HG02970 (cell line): Measurements from ENCODE around the gene CENPQ.
A peak's percentile ranks its signal among the peaks of the same experiment; 100 is the strongest.
"Not testable (repeated sequence)": the region's sequence is repeated elsewhere in the genome, so short reads cannot be mapped to it uniquely, and the experiment has no call there.

Experiments
- ATAC-seq: cut with Tn5 transposase; IDR thresholded peaks from one replicate; pipeline ENCODE4 v1.9.1; 2021; ENCODE audit warnings: mild to moderate bottlenecking, moderate library complexity, moderate number of reproducible peaks; ENCODE audit not compliant: unreplicated experiment, low FRiP score

CENPQ gene, protein sequence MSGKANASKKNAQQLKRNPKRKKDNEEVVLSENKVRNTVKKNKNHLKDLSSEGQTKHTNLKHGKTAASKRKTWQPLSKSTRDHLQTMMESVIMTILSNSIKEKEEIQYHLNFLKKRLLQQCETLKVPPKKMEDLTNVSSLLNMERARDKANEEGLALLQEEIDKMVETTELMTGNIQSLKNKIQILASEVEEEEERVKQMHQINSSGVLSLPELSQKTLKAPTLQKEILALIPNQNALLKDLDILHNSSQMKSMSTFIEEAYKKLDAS

DNA sequence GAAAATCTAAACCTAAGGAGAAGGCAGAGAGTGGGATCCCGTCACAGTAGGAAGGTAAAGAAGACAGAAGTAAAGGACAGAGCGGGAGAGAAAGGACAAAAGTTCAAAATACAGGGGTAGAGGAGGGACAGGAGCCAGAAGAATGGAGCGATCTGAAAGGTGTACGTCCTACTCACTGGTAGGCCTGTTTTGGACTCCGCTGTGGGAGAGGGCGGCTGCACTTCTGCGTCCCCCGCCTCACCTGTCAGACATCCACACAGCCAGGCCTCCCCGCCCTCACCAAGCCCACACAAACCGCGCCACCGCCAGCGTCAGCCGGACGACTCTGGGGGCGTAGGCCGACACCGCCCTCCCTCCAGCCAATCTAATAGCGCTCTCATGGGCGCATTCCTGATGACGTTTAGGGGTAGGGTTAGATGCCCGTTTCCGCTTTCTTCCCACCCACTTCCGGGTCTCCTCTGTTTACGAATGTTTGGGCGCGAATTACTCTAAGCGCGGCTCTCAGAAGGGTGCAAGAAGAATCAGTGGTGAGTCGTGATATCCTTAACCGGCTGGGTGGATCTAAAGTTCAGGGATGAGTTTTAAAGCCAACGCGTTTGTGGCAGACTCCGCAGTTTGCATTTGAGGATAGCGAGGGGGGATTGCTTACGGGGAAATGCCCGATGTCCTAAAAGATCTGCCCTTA lies at the start of gene CENPQ, which contains the start of gene MMUT:
Gene CENPQ, plus strand, starts transcription at position 444 of the 685 bp plus-strand sequence. CDS start 6,807 bp downstream, outside the sequence.
Gene MMUT, minus strand, starts transcription at position 327 of the 685 bp plus-strand sequence. CDS start 3,787 bp downstream, outside the sequence.
- ATAC-seq: peak; percentile 100

GRCh38 chr6:49415358-49415757 lies 47.8 kb upstream of the CENPQ start:
- no peak for ATAC-seq

GRCh38 chr6:49416195-49416594 lies 47.0 kb upstream of the CENPQ start:
- no peak for ATAC-seq

DNA sequence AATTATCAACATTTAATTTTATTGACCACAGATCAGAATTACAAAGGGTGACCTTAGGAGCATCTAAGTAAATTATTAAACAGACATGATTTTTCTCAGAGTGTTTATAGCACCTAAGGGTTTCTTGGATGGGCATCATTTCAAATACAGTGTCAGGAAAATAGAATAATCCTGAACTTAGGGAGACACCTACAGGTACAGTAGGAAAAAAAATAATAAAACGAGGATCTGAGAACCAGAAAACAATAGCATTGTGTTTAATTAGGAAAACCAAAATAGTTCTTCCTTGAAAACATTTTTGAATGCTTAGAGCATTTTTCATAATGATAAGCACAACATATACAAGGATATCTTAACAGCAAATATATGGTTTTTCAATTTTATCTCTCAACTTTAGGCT lies 39.4 kb upstream of the CENPQ start:
- ATAC-seq: no peak

GRCh38 chr6:49430187-49430586 lies 33.0 kb upstream of the CENPQ start:
- ATAC-seq: no peak

- no peak for ATAC-seq
Observed at GRCh38 chr6:49430866-49431265, 32.3 kb upstream of the CENPQ start.

DNA sequence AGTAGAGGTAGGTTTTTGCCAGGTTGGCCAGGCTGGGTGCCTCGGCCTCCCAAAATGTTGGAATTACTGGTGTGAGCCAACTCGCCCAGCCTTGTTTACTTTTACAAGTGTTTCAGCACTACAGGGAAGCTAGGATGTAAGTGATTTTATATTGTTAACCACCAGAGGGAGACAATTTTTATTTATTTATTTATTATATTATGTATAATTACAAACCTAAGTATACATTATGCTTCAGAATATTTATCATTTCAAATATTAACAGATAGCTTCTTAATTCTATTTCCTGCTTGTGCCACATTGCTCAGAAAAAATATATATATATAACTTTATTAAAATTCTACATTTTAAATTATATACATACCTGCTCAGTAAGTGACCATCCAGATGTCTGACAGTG lies 9.9 kb upstream of the CENPQ start:
- no peak for ATAC-seq

- ATAC-seq: peak; percentile 55
Observed at GRCh38 chr6:49454787-49455709, 8.1 kb upstream of the CENPQ start.

GRCh38 chr6:49457771-49458170 lies 5.4 kb upstream of the CENPQ start:
- no peak for ATAC-seq

GRCh38 chr6:49462071-49462470 lies 1.1 kb upstream of the CENPQ start:
- no peak for ATAC-seq

DNA sequence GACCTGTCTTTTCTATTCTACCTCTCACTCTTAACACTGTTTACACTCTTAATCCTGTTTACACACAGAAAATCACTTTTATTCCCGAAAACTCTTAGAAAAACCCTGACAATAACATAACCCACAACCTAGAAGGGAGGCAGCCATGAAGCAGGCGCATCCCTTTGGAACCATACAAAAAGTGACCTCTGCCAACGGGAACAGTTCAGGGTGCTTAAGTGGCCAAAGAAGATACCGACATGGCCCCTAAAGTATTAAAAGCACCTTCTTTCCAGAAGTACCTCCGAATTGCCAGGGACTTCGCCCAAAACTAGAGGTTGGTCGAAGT lies 607 bp upstream of the CENPQ start:
- ATAC-seq: no peak

DNA sequence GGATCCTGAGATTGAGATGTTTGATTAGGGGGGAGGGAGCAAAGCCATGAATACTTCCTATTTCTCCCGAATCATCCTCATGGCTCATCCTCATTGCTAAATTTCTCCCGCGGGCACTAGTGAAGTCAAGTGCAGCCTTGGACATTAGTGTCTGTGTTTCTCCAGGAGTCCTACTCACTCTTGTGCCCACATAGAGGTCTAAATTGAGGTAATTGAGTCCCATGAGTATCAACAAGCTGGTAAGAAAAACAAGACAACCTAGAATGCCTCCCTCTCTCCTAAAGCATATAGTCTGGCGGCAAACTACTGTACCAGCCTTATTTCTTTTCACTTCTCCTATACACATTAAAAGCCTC lies 420 bp downstream of the CENPQ start:
- peak; percentile 2 for ATAC-seq

DNA sequence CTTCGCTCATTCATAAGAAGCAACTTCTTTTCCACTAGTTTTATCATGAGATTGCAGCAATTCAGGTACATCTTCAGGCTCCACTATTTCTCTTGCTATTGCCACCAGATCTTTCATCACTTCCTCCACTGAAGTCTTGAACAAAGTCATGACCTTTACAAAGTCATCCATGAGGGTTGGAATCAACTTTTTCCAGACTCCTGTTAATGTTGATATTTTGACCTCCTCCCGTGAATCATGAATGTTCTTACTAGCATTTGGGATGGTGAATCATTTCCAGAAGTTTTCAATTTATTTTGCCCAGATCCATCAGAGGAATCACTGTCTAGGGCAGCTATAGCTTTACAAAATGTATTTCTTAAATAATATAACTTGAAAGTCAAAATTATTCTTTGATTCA lies 1.5 kb downstream of the CENPQ start:
- no peak for ATAC-seq

- no peak for ATAC-seq
Observed at GRCh38 chr6:49468042-49468441, 4.9 kb downstream of the CENPQ start.

GRCh38 chr6:49476564-49476963 lies 13.4 kb downstream of the CENPQ start:
- not testable (repeated sequence) for ATAC-seq

DNA sequence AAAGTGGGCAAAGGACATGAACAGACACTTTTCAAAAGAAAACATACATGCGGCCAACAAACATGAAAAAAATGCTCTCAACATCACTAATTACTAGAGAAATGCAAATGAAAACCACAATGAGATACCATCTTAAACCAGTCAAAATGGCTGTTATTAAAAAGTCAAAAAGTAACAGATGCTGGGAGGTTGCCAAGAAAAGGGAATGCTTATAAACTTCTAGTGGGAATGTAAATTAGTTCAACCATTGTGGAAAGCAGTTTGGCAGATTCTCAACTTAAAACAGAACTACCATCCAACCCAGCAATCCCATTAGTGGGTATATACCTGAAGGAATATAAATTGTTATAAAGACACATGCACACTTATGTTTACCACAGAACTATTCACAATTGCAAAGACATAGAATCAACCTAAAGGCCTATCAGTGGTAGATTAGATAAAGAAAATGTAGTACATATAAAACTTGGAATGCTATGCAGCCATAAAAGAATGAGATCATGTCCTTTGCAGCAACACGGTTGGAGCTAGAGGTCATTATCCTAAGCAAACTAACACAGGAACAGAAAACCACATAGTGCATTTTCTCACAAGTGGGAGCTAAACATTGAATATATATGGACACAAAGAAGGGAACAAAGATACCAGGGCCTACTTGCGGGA lies 16.3 kb downstream of the CENPQ start:
- no peak for ATAC-seq

GRCh38 chr6:49481846-49482245 lies 18.7 kb downstream of the CENPQ start:
- ATAC-seq: not testable (repeated sequence)

DNA sequence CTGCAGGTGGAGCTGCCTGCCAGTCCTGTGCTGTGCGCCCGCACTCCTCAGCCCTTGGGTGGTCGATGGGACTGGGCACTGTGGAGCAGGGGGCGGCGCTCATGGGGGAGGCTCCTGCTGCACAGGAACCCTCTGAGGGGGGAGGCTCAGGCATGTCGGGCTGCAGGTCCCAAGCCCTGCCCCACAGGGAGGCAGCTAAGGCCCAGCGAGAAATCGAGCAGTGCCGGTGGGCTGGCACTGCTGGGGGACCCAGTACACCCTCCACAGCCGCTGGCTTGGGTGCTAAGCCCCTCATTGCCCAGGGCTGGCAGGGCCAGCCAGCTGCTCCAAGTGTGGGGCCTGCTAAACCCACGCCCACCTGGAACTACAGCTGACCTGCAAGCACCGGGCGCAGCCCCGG lies 20.2 kb downstream of the CENPQ start:
- ATAC-seq: not testable (repeated sequence)

- ATAC-seq: no peak
Observed at GRCh38 chr6:49490633-49491032, 27.5 kb downstream of the CENPQ start.

GRCh38 chr6:49497304-49497703 lies 34.1 kb downstream of the CENPQ start:
- no peak for ATAC-seq

DNA sequence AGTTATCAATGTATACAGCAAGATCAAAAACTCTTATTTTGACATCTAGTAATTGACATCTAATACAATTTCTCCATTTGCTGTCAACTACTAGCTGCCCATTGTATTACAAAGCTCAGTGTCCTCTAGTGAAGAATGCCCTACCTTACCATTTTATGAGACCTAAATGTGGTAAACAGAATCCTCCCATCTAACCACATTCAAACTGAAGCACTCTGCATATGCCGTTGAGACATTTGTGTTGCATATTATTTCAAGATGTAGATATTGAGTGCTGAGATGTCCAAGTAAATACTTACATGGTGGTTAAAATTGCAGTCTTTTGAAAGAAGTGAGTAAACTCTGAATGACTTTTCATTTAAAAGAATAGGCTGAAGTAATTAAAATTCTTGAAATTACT lies 36.0 kb downstream of the CENPQ start:
- ATAC-seq: no peak
